ENCODE measurements around the gene IGFBP4. TPM values are rescaled to one million over a fixed set of nuclear protein-coding genes. Genes with fewer than 3 reads are reported as not detected.

Gene IGFBP4
- 122 and 144 TPM in 2 replicates for total RNA-seq

DNA sequence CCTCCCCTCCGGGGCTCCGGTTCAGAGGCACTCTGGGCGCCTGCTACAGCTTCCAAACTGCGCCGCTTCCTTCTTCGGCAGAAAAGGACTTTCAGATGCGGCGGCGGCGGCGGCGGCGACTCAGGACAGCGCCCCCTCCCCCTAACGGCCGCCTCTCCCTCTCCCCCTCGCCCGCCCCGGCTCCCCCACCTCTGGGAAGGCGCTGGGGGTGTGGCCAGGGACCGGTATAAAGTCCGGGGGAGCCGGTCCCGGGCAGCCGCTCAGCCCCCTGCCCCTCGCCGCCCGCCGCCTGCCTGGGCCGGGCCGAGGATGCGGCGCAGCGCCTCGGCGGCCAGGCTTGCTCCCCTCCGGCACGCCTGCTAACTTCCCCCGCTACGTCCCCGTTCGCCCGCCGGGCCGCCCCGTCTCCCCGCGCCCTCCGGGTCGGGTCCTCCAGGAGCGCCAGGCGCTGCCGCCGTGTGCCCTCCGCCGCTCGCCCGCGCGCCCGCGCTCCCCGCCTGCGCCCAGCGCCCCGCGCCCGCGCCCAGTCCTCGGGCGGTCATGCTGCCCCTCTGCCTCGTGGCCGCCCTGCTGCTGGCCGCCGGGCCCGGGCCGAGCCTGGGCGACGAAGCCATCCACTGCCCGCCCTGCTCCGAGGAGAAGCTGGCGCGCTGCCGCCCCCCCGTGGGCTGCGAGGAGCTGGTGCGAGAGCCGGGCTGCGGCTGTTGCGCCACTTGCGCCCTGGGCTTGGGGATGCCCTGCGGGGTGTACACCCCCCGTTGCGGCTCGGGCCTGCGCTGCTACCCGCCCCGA is at the start of gene IGFBP4:
TSS of gene IGFBP4 (plus strand) at position 255 of the 792 bp plus-strand sequence. CDS start at position 541, 286 bp downstream.

GRCh38 chr17:40417609-40418427 is 25.4 kb upstream of the IGFBP4 start, which contains the start of gene TOP2A:
Gene TOP2A (minus strand): TSS chr17:40417896. CDS start chr17:40417791, 105 bp downstream.

DNA sequence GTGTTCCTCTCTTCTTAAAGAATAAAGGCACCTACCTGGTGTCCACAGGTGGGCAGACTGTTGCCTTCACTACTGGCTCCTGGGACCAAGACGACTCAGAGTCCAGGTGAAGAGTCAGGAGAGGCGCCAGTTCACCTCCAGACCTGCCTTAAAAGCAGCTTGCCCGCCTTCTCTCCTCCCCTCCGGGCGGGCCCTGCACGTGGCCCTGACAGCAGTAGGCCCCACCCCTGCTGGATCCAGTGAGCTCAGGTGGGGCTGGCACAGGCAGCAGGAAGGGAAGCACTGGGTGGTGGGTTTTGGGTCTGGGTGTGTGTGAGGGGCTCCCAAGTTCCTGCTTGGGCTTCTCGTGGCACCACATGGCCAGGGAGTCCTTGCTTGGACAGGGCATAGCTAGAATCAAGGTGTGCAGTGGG is 58.3 kb downstream of the IGFBP4 start, which contains the start of gene TNS4:
TSS of gene TNS4 (minus strand) at position 125 of the 413 bp plus-strand sequence. CDS start 5,198 bp downstream, outside the sequence.

Other genes with a start within 250 kb of the IGFBP4 start
- 3.6 and 4.4 TPM in 2 replicates for gene WIPF2, start 224.1 kb upstream of the IGFBP4 start, total RNA-seq
- gene CDC6, start 155.6 kb upstream of the IGFBP4 start, total RNA-seq: 22.4 and 45.3 TPM in 2 replicates
- gene RARA, start 134.3 kb upstream of the IGFBP4 start, total RNA-seq: 7.8 and 8.5 TPM in 2 replicates
- gene GJD3, start 78.7 kb upstream of the IGFBP4 start, total RNA-seq: 0.97 TPM in 1 of 2 replicates, not detected in the other
- 77.6 and 118 TPM in 2 replicates for gene TOP2A, start 25.6 kb upstream of the IGFBP4 start, total RNA-seq
- not detected in 2 replicates for gene TNS4, start 58.2 kb downstream of the IGFBP4 start, total RNA-seq
- not detected in 2 replicates for gene CCR7, start 122.0 kb downstream of the IGFBP4 start, total RNA-seq
- 71.5 and 90.7 TPM in 2 replicates for gene SMARCE1, start 204.4 kb downstream of the IGFBP4 start, total RNA-seq
- gene KRT222, start 221.7 kb downstream of the IGFBP4 start, total RNA-seq: not detected in 2 replicates

All from epithelial cell of umbilical artery (primary cell).